Ammon's horn (tissue), 1 donor: ENCODE data around the gene EFCAB14.
"Not testable (repeated sequence)": the region's sequence is repeated elsewhere in the genome, so short reads cannot be mapped to it uniquely, and the experiment has no call there.

Source experiments
- DNase-seq: peaks from one replicate; pipeline ENCODE4 v3.0.0-alpha.2; 2016; ENCODE audit warnings: low spot score

The EFCAB14 gene

DNA sequence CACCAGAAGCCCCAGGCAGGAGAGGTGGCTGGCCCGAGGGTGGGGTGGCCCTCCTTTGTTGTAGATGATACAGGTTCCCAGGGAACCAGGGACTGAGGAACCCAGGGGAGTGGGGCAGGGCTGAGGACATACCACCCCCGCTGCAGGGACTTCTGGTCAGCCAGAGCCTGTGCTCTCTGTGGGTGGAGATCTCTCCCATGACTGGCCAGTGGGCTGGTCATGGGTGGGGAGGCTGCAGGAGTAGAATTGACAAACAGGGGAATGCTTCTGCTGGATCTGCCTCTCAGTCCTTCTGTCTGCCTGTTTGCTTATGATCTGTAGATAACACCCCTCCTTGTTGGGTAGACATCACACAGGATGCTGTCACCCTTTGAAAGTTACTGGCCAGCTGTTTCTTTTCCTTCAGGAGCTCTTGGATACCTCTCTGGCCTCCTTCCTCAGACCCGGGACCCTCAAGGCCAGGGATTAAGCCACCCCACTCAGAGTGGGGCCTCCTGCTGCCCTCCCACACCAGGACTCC is 2.8 kb upstream of the EFCAB14 start:
- DNase-seq, result no peak

GRCh38 chr1:46721204-46721603 is 2.3 kb upstream of the EFCAB14 start:
- no peak for DNase-seq

DNA sequence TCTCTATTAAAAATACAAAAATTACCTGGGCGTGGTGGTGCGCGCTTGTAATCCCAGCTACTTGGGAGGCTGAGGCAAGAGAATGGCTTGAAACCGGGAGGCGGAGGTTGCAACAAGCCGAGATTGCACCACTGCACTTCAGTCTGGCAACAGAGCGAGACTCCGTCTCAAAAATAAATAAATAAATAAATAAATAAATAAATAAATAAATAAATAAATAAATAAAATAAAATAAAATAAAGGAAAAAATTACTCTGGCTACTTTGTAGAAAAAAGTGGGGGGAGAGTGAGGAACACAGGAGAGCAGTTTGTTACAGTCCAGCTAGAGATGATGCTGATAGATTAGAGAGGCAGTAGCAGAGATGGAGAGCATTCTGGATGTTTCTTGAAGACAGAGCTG is 1.4 kb upstream of the EFCAB14 start:
- not testable (repeated sequence) for DNase-seq

- no peak for DNase-seq
Observed at GRCh38 chr1:46719689-46720088, 775 bp upstream of the EFCAB14 start.

DNA sequence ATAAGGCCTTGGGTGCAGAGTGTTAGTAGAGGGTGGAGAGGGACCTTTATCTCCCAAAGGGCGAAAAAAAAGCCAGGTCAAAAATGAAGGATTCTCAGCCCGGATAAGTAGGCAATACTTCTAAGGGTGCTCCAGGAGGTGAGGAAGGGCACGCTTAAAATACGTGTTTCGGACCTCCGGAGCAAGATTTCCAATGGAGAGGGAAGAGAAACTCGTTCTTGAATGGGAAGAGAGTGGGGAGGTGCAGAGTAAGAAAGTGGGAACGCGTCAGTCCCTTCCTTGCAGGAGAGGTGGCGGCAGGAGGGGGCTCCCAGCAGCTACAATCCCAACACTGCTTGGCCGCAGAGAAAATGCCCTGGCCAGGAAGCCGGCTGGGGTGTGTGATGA is 581 bp downstream of the EFCAB14 start:
- no peak for DNase-seq

DNA sequence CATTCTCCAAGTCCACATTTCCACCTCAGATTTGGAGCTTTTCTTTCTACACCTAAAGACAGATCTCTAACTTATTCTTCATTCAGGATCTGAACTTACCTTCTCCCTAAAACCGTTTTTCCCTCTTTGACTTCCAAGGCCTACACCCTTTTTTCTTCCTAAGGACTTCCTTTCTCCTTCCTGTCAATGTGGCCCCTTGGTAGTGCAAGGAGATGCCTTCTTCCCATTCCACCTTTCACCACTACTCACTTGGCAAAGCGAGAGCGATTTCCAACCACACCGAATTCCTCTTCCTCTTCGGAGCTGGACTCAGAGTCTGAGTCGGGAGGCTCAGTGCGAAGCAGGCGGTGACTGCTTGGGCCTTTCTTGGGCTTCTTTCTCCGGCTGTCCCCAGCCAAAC is 1.3 kb downstream of the EFCAB14 start:
- no peak for DNase-seq

DNA sequence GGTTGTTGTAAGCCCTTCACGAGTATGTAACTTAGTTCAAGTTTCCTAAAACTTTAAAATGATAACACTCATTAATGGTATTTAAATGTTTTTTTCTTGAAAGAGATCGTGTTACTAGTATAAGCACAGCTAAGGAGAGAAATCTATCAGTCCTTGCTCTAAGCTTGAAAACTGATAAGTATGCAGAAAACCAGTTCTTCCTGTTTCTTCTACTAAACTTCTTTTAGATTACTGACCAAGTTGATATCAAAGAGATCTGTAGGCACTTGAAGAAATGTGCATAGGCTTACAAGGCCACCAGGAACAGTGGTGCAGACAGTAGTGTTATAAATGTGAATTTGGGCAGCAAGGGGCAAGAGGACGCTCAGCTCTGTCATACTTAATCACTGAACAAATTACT is 3.9 kb downstream of the EFCAB14 start:
- DNase-seq, result no peak

DNA sequence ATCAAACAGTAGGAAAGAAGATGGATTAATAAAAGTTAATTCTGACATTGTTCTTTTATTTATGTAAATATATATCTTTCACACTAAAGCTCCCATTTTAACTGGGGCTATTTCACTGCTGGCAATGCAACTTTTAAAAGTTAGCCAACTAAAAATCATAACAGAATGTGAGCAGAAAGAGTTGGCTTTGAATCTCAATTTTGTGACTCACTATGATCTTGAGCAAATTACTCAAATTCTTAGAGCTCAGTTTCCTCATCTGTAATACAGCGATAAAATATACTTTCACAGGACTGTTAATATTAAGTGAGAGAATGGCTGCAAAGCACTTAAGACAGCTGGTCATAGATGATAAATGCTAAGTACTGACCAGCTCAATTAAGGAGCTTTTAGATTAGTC is 10.8 kb downstream of the EFCAB14 start:
- no peak for DNase-seq

DNA sequence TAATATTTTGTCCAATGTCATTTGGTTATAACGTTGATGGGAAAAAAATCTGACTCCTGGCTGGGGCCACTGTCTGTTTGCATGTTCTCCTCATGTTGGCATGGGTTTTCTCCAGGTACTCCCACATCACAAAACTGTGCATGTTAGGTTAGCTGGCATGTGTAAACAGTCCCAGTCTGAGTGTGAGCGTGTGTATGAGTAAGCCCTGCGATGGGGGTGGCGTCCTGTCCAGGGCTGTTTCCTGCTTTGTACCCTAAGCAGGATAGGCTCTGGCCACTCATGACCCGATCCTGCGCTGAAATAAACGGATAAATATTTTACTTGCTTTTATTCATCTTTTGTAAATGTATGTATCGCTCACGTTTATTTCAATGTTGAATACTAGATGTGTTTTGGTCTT is 13.5 kb downstream of the EFCAB14 start:
- DNase-seq, result no peak

- DNase-seq, result no peak
Observed at GRCh38 chr1:46703927-46704641, 14.8 kb downstream of the EFCAB14 start.

- DNase-seq, result no peak
Observed at GRCh38 chr1:46699666-46700065, 19.2 kb downstream of the EFCAB14 start.

DNA sequence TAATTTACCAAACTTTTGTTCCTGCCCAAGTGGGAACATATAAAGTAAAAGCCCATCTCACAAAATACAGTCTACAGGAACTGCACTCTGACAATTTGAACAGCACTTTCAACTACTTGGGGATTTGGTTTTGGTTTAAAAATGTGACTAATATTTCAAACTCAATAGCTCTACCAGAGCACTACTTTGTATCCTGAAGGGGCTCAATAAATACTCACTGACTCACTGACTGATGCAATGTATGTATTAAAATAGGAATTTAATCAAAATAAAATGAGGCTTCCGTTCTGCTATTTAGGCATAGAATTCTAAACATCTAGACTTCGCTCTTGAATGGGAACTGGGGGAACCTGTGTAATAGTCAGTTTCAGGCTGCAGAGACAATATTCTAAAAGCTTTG is 21.9 kb downstream of the EFCAB14 start:
- DNase-seq, result no peak

GRCh38 chr1:46694676-46695075 is 24.2 kb downstream of the EFCAB14 start:
- not testable (repeated sequence) for DNase-seq

DNA sequence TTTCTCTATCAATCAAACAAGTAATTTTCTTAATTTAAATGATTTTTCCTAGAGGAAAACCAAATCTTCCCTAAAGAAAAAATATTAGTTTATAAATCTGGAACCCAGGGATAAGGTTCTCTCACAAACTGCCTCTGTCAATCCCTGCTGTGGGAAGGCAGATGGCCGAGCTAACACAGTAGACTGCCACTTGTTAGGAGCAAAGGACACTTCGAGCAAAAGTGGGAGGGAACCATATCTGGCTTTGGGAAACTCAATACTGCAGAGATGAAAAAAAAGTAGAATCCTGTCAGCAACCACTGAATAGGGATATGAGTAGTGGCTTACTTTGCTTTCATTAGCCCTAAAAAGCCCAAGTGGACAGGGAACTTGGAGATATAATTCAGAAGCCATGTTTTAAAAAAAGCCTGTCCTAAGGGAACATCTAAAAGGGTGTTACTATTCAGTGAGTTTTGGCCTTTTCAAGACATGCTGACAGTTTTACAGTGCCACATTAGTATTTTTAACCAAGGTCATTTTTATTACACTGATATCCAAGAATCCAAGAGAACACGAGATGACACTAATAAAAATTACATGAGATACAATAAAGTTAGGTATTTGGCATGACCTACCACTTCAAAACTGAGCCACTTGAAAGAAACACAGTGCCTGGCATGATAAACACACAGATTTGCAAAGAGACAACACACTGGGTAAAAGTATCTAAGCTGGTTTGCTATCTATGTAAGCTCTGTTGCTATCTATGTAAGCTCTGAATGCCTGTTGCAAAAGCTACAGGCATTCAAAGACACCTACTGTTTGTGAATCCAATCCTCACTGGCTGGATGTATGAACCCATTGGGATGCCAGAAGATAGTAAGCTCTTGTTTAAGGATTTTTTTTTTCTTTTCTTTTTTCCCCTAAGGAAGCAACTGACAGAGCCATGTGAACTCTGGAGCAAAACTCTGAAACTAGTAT is 25.8 kb downstream of the EFCAB14 start:
- no peak for DNase-seq

DNA sequence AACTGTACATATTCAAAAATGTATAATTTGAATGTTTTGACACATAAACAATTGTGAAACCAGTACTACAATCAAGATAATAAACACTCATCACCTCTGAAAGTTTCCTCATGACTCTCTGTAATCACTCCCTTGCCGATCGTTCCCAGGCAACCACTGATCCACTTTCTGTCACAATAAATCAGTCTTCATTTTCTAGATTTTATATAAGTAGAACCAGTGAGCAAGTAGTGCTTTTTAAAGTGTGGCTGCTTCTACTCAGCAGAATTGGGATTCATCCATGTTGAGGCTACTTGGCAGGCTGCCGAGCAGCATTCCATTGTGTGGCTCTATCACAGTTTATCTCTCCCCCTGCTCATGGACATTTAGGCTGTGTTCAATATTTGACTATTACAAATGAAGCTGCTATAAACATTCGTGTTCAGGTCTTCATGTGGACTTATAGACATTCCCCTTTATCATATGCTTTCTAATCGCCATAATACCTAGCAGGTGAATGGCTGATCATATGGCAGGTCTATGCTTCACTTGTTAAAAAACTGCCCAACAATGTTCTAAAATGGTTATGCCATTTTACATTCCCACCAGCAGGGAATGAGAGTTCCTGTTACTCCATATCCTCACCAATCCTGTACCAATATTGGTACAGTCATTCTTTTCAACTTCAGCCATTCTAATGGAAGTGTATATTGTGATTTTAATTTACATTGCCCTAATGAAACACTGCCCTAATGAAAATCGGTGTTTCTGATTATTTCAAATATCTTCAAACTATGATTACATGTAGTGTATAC is 26.7 kb downstream of the EFCAB14 start:
- peak; percentile 39 for DNase-seq

DNA sequence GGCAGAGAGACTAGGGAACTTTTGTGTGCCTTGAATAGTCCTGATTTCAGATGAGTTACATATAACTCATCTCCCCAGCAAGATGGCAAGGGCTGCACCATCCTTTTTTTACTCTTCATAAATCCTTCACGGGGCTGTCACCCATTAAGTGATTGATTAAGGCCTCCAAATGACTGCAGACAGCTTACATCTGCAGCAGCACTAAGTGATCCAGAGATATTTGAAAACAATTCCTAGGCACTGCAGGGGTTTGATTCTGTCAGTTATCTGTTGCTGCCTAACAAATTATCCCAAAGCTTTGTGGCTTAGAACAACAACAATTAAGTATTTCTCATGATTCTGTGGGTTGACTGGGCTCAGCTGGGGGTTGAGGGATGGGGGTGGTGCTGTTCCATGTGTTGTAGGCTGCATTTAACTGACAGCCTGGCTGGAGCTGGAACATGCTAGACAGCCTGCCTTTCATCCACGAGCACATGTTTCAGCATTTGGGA is 27.9 kb downstream of the EFCAB14 start:
- DNase-seq, result peak; percentile 74

DNA sequence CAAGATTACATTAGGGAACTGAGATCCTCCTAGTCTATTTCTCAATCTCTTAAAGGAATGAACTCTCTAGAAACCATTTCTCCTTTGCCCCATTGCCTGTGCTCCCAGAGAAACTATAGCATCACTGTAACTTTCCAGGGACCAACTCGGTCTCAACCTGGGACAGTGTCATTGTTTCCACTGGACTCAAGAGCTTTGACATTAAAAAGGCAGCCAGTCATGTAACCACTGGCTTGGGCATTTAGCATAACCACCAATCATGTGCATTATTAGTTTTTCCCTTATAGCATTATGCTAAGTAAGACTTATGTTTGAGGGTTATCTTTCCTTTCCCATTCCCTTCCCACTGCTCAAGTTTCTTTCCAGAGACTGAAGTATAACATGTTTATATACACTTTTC is 29.0 kb downstream of the EFCAB14 start:
- no peak for DNase-seq

- no peak for DNase-seq
Observed at GRCh38 chr1:46689356-46689755, 29.6 kb downstream of the EFCAB14 start.

GRCh38 chr1:46687921-46688509 is 30.9 kb downstream of the EFCAB14 start:
- DNase-seq, result peak; percentile 21

DNA sequence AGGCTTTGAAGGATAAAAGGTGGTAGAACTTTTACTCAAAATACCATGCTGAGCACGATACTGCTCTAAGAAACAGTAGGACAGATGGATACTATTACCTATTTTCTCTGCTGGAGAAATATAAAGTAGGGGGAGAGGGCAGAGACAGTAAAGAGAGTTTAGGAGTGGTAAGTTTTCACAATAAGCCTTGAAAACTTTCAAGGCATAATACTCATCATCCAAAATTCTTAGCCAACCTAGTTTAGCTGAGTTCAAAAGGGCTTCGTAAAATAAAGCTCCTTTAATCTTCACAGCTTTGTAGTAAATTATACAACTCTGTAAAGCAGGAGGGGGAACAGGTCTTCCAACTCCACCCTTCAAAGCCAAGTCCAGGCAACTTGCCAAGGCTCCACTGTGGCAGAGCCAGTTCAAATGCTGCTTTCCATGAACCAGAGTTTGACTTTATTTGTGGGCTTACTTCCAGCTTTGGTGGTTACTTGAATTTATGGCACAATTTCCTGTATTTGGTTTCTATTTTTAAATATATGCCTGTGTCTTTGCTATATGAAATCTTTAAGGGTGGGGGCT is 31.7 kb downstream of the EFCAB14 start:
- peak; percentile 63 for DNase-seq

DNA sequence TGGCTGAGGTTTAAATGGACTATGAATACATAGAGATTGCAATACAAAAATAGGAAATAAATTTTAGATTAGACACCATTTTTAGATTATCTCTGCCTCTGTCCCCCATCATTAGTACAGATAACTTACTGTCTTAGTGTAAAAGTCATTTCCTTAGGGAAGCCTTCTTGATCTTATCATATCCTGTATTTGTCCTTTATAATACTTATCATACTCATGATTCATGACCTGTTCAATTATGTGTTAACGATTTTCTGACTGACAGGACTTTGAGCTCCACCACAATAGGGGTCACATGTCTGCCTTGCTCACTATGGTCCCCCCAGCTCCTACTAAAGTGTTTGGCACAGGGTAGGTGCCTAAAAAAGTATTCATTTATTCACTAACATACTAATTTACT is 32.7 kb downstream of the EFCAB14 start:
- DNase-seq, result no peak
